ENCODE data around the gene FBN3. TPM values are rescaled to one million over a fixed set of nuclear protein-coding genes. Genes with fewer than 3 reads are reported as not detected.
"Not testable (repeated sequence)": the region's sequence is repeated elsewhere in the genome, so short reads cannot be mapped to it uniquely, and the experiment has no call there.

FBN3 gene
- total RNA-seq, 1 donor from 2014 or later: 0.04 TPM

DNA sequence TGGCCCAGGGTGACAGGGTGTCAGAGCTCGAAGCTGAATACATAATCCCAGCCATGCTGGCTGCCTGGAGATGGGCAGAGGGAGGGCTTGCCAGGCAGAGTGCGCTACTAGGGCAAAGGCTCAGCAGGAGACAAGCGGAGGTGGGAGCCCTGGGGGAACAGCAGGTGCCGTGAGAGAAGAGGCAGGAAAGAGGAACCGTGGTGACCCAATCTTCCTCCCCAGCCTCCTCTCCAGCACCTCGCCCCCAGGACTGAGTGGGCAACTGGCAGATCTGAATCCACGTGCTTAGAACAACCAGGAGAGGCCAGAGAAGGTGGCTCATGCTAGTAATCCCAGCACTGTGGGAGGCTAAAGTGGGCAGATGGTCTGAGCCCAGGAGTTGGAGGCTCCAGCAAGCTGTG lies 107.9 kb downstream of the FBN3 start:
- Histone ChIP-seq H3K36me3 (ENCODE audit: control insufficient read depth, insufficient read depth, low read length) (no peaks in the 10 kb centered on the region), H3K27me3 (ENCODE audit: control insufficient read depth, insufficient read depth, low read length) (peaks cover 5% of the 10 kb centered on the region), H3K4me3 (ENCODE audit: low read depth, low read length) (no peak overlapping the region)
- TF ChIP-seq, protein P1, sequence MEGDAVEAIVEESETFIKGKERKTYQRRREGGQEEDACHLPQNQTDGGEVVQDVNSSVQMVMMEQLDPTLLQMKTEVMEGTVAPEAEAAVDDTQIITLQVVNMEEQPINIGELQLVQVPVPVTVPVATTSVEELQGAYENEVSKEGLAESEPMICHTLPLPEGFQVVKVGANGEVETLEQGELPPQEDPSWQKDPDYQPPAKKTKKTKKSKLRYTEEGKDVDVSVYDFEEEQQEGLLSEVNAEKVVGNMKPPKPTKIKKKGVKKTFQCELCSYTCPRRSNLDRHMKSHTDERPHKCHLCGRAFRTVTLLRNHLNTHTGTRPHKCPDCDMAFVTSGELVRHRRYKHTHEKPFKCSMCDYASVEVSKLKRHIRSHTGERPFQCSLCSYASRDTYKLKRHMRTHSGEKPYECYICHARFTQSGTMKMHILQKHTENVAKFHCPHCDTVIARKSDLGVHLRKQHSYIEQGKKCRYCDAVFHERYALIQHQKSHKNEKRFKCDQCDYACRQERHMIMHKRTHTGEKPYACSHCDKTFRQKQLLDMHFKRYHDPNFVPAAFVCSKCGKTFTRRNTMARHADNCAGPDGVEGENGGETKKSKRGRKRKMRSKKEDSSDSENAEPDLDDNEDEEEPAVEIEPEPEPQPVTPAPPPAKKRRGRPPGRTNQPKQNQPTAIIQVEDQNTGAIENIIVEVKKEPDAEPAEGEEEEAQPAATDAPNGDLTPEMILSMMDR (IDR thresholded peaks at IDR 0.05; ENCODE audit: insufficient read depth, low read length, poor library complexity, severe bottlenecking): no peak
- no peak for DNase-seq (ENCODE audit: low read depth)

DNA sequence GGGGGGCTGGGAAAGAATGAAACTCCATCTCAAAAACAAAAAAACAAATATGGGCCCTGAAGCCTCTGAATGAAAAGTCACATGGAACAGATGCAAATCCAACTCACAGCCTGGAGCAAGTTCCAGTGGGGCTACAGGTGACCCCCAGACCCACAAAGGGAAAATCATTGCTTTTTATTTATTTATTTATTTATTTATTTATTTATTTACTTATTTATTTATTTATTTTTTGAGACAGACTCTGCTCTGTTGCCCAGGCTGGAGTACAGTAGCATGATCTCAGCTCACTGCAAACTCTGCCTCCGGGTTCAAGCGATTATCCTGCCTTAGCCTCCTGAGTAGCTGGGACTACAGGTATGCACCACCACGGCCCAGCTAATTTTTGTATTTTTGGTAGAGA lies 110.2 kb downstream of the FBN3 start:
- TF ChIP-seq, protein P1 (IDR thresholded peaks at IDR 0.05; ENCODE audit: insufficient read depth, low read length, poor library complexity, severe bottlenecking): no peak
- no peak for DNase-seq (ENCODE audit: low read depth)
- no peaks in the 10 kb centered on the region for H3K36me3 ChIP-seq (ENCODE audit: control insufficient read depth, insufficient read depth, low read length)
- peaks cover 2% of the 10 kb centered on the region for H3K27me3 ChIP-seq (ENCODE audit: control insufficient read depth, insufficient read depth, low read length)
- H3K4me3 ChIP-seq (ENCODE audit: low read depth, low read length): no peak overlapping the region

DNA sequence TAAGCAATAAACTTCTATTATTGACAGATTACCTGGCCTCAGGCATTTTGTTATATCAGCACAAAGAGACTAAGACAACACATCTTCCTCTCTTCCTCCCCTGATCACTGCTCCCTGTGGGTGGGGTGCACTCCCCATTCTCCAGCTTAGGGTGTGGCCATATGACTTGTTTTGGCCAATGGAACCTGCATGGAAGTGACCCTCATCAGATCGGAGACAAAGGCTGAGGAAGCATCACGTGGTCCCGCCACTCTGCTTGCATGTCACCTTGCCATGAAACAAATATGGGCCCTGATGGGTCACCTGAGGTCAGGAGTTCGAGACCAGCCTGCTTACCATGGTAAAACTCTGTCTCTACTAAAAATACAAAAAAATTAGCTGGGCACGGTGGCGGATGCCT lies 110.6 kb downstream of the FBN3 start:
- Histone ChIP-seq H3K4me3 (ENCODE audit: low read depth, low read length) (no peak overlapping the region), H3K27me3 (ENCODE audit: control insufficient read depth, insufficient read depth, low read length) (peaks cover 2% of the 10 kb centered on the region), H3K36me3 (ENCODE audit: control insufficient read depth, insufficient read depth, low read length) (no peaks in the 10 kb centered on the region)
- no peak for DNase-seq (ENCODE audit: low read depth)
- TF ChIP-seq, protein P1 (IDR thresholded peaks at IDR 0.05; ENCODE audit: insufficient read depth, low read length, poor library complexity, severe bottlenecking): no peak

DNA sequence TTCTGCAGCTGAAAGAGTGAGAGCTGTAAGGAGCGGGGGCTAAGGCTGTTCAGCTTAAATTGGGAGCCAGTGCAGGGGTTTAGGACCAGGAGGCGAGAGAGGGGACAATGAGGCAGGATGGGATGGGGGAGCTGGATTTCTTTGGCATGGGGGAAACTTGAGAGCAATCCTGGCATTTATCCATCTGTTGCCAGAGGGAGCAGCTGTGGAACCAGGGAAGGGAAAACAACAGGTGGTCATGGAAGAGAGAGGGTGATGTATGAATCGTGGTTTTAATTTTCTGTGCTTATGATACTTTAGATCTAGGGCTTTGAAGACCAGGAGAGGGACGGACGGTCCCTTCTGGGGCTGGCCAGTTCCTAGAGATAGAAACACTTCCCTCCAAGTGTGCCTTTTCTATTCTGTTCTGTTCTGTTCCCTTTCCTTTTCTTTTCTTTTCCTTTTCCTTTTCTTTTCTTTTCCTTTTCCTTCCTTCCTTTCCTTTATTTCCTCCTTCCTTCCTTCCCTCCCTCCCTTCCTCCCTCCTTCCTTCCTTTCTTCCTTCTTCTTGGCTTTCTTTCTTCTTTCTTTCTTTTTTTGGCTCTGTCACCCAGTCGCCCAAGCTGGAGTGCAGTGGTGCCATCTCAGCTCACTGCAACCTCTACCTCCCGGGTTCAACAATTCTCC lies 112.8 kb downstream of the FBN3 start:
- H3K4me3 ChIP-seq (ENCODE audit: low read depth, low read length): no peak overlapping the region
- TF ChIP-seq, protein P1 (IDR thresholded peaks at IDR 0.05; ENCODE audit: insufficient read depth, low read length, poor library complexity, severe bottlenecking): no peak

DNA sequence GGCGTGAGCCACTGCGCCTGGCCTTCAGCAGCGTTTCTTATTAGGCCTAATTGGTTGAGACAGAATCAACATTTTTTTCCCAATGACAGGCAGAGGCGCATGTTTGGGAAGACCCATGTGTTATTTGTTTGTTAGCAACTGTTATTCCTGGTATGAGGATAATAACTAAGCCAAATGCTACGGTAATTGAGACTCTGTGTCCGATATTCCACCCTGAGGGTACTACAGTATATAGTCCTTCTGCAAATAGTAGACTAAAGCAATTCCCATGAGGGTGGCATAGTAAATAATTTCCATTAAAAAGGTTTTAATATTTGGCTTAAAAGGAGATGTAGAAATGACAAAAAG lies 115.2 kb downstream of the FBN3 start:
- H3K27me3 ChIP-seq (ENCODE audit: control insufficient read depth, insufficient read depth, low read length): peaks cover 2% of the 10 kb centered on the region
- no peak overlapping the region for H3K4me3 ChIP-seq (ENCODE audit: low read depth, low read length)
- no peaks in the 10 kb centered on the region for H3K36me3 ChIP-seq (ENCODE audit: control insufficient read depth, insufficient read depth, low read length)
- no peak for DNase-seq (ENCODE audit: low read depth)
- TF ChIP-seq, protein P1 (IDR thresholded peaks at IDR 0.05; ENCODE audit: insufficient read depth, low read length, poor library complexity, severe bottlenecking): no peak

More for the DNA sequence above, 112.8 kb downstream of the FBN3 start:
- Histone ChIP-seq H3K36me3 (ENCODE audit: control insufficient read depth, insufficient read depth, low read length) (no peaks in the 10 kb centered on the region), H3K27me3 (ENCODE audit: control insufficient read depth, insufficient read depth, low read length) (peaks cover 2% of the 10 kb centered on the region)
- DNase-seq (ENCODE audit: low read depth): no peak

DNA sequence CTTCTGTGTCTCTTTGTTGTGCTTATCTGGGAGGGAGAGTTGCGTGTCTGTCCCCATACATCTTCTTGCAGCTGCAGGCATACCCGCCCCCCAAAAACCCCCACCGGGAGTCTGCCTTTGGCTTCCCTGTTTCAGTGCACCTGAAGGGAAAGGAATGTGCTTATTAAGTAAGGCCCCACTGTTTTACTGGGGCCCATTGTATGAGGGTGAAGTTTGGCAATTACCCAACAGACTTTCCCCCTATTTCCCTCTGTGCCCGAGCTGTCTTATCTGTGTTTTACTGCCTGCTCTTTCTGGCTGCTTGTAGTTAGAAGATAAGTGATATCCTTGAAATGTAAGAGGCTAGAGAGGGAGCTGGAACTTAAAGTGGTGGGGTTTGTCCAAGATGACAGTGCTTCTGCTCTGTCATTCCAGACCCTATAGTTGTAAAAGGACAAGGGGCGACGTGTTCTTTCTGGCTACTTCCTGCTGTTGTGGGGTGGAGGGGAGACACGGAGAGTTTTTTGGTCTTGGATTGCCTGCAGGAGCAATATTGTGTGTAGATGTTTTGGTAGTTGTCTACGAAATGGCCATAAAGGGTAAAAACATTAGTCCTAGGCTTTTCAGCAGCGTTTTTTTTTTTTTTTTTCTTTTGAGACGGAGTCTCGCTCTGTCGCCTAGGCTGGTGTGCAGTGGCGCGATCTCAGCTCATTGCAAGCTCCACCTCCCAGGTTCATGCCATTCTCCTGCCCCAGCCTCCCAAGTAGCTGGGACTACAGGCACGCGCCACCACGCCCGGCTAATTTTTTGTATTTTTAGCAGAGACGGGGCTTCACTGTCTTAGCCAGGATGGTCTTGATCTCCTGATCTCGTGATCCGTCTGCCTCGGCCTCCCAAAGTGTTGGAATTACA lies 115.9 kb downstream of the FBN3 start:
- DNase-seq (ENCODE audit: low read depth); H3K27me3 ChIP-seq (ENCODE audit: control insufficient read depth, insufficient read depth, low read length); H3K36me3 ChIP-seq (ENCODE audit: control insufficient read depth, insufficient read depth, low read length); H3K4me3 ChIP-seq (ENCODE audit: low read depth, low read length): not testable (repeated sequence)

Measured in kidney epithelial cell (primary cell).